ENCODE data around the gene PSG3.
"Not testable (repeated sequence)": the region's sequence is repeated elsewhere in the genome, so short reads cannot be mapped to it uniquely, and the experiment has no call there.

Gene PSG3

GRCh38 chr19:42740381-42740780, at the start of gene PSG3:
TSS of gene PSG3 (minus strand) at chr19:42740481. CDS start at chr19:42740384, 97 bp downstream.
- DNase-seq (ENCODE audit: low spot score) = not testable (repeated sequence)

GRCh38 chr19:42788766-42789165, 48.5 kb upstream of the PSG3 start:
- not testable (repeated sequence) for DNase-seq (ENCODE audit: low spot score)

DNA sequence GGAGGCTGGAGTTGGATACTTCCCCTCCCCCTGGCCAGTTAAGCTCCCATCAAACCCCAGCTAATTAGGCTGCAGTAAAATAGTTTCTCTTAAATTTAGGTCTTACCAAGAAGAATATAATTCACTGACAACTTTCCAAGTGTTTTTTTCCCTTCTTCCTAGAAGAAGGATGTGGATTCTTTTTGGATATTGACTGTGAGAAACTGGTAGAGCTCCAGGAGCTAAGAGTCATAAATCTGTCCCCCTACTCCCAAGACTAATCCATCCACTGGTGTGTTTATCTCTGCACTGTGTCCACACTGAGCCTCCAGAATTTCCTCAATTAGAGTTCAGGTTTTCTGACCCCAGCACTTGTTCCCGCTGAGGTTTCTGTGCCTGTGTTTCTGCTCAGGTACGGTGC, 47.5 kb upstream of the PSG3 start:
- not testable (repeated sequence) for DNase-seq (ENCODE audit: low spot score)

DNA sequence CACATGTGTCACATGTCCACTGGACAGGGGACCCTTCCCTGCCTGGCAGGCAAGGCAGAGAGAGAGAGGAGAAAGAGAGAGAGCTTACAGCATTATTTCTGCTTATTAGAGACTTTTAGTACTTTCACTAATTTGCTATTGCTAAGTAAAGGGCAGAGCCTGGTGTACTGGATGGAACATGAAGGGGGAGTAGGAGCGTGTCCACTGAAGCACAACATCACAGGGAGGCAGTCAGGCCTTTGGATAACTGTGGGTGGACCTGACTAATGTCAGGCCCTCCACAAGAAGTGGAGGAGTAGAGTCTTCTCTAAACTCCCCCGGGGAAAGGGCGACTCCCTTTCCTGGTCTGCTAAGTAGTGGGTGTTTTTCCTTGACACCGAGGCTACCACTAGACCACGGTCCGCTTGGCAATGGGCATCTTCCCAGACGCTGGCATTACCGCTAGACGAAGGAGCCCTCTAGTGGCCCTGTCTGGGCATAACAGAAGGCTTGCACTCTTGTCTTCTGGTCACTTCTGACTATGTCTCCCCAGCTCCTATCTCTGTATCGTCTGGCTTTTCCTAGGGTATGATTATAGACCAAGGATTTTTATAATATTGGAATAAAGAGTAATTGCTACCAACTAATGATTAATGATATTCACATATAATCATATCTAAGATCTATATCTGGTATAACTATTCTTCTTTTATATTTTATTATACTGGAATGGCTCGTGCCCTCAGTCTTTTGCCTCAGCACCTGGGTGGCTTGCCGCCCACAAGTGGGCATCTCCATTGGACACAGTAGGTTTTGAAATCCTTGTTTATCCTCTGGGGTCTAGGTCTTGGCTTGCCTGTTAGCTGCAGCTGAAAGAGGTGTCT, 36.7 kb upstream of the PSG3 start:
- peak; percentile 55 for DNase-seq (ENCODE audit: low spot score)

DNA sequence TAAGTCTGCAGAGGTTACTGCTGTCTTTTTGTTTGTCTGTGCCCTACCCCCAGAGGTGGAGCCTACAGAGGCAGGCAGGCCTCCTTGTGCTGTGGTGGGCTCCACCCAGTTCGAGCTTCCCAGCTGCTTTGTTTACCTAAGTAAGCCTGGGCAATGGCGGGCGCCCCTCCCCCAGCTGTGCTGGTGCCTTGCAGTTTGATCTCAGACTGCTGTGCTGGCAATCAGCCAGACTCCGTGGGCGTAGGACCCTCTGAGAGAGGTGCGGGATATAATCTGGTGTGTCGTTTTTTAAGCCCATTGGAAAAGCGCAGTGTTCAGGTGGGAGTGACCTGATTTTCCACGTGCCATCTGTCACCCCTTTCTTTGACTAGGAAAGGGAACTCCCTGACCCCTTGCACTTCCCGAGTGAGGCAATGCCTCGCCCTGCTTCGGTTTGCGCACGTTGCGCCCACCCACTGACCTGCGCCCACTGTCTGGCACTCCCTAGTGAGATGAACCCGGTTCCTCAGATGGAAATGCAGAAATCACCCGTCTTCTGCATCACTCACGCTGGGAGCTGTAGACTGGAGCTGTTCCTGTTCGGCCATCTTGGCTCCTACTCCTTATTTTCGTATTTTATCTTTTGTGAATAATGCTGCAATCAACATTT, 34.4 kb upstream of the PSG3 start:
- DNase-seq (ENCODE audit: low spot score) = not testable (repeated sequence)

GRCh38 chr19:42767319-42767718, 27.0 kb upstream of the PSG3 start:
- DNase-seq (ENCODE audit: low spot score) = not testable (repeated sequence)

DNA sequence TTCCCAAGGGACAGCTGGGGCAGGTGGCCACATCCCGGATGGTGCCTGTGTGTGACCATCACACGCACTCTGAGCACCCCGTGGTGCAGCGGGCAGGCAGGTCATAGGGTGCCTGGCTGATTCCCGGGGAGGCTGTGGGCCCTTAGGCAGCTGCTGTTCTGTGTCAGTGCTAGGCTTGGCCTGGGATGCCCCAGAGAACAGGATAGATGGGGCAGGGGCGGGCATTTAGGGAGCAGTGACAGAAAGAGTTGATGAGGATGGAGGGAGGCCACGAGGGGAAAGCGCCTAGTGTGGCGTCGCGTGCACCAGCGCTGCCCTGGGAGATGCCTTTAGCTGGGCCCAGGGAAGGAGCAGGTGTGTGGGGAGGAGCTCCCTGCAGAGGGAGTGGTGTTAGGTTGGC, 26.6 kb upstream of the PSG3 start:
- DNase-seq (ENCODE audit: low spot score) = not testable (repeated sequence)

GRCh38 chr19:42764836-42765235, 24.6 kb upstream of the PSG3 start:
- no peak for DNase-seq (ENCODE audit: low spot score)

- no peak for DNase-seq (ENCODE audit: low spot score)
Observed at GRCh38 chr19:42762789-42763188, 22.5 kb upstream of the PSG3 start.

GRCh38 chr19:42761924-42762295, 21.6 kb upstream of the PSG3 start:
- DNase-seq (ENCODE audit: low spot score) = not testable (repeated sequence)

DNA sequence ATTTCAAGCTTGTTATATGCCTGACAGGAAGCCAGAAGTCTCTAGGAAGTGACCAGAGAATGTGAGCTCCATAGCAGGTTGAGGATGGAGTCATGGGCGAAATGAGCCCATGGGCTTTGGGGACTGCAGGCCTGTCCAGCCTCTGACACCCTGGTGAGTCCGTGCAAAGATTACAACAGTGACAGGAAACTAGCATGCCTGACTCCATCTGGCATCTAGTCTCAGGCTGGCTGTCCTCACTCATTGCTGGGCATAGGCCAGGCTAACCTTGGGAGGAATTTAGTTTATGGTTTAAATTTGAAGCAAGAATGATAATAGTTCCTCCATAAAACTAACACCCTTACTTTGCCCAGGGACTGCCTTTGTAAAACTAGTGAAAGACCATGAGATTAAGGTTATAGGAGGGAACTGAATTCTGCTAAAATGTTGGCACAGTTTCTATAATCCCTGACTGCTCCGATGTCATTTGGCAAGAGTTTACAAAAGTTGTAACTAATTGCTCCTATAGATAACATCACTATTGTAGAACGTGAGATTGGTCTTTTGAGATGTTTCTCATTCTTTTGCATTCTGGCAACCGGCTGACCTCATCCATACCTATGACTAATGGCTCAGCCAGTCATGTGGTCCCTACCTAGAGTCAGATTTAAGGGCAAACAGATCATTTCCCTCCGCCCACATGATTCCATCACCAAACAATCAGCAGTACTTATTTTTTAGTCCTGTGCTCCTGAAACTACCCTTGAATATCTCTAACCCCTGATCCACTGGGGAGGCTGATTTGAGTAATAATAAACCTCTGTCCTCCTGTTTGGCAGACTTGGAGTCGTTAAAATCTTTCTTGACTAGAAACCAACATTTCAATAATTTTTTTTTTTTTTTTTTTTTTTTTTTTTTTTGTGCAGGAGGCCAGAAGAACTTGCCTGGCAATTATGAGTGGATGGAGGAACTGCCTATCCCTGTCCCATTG, 21.0 kb upstream of the PSG3 start:
- DNase-seq (ENCODE audit: low spot score) = peak; percentile 77

- DNase-seq (ENCODE audit: low spot score) = not testable (repeated sequence)
Observed at GRCh38 chr19:42758667-42759066, 18.4 kb upstream of the PSG3 start.

GRCh38 chr19:42752246-42752645, 12.0 kb upstream of the PSG3 start:
- DNase-seq (ENCODE audit: low spot score) = not testable (repeated sequence)

- DNase-seq (ENCODE audit: low spot score) = peak; percentile 2
Observed at GRCh38 chr19:42741726-42742607, 1.7 kb upstream of the PSG3 start.

DNA sequence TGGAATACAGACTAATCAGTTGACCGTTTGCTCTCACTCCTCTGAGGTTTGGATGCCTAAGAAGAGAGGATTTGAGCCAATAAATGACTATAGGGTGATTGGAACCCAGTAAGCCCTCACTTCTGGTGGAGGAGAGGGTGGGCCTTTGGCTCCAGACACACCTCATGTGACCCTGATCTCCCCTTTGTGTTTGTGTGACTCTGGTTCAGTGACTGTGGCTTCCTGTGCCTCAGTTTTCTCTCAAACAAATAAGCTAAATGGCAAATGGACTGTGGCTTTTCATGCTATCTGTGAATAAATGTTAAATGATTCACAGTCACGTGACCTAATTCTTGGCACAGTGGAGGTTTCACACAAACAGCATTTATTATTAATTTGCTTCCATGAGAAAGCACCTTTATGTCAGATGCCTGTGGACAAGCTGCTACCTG, 2.7 kb downstream of the PSG3 start:
- DNase-seq (ENCODE audit: low spot score) = not testable (repeated sequence)

DNA sequence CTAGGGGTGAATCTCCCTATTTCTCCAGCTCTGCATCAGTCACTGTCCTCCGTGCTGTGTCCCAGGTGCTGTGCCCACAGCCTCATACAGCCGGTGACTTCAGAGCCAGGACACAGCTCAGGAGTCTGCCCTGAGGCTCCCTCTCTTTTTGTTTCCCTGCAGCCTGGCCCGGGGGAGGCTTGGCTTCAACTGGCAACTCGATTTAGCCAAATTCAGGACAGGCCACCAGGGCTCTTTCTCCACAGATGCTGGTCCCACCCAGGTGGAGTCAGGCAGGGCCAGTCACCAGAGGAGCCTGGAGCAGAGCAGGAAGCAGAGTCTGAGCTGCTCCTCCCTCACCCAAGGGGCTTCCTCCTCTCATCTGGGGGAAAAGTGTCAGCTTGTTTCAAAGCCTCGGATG, 11.9 kb downstream of the PSG3 start:
- not testable (repeated sequence) for DNase-seq (ENCODE audit: low spot score)

GRCh38 chr19:42714000-42714399, 26.3 kb downstream of the PSG3 start:
- DNase-seq (ENCODE audit: low spot score) = not testable (repeated sequence)

DNA sequence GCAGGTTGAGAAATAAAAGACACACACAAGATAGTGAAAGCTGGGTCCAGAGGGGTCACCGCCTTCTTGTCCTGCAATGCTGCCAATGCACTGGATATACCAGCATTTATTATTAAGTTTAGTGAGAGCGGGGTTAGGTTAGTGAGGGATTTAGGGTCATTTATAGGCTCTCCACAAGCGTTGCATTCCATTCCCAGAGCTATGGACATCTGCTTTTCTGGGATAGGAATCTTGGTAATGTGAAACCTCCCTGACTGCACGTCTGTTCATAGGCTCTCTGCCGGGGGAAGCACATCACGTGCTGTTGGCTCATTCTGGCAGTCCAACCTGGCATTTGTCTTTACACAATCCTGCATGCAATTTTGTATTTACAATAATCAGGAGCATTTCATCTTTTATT, 27.5 kb downstream of the PSG3 start:
- DNase-seq (ENCODE audit: low spot score) = not testable (repeated sequence)

DNA sequence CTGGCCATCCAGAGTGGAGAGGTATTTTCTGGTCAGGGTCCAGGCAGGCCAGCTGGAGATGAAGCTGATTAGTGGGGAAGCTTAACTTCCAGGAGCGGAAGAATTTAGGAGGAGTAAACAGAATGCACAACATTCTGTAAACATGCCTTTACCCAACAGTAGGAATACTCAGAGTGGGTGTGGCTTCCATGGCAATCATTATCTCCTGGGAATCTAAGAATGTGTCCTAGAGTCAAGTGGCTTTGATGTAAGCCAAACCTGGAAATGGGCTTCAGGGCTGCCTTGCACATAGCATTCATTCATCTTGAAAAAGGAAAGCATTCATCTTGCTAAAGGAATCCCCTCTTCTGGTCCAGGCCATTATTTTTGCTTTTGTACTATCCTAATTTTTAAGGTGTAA, 29.3 kb downstream of the PSG3 start:
- DNase-seq (ENCODE audit: low spot score) = not testable (repeated sequence)

DNA sequence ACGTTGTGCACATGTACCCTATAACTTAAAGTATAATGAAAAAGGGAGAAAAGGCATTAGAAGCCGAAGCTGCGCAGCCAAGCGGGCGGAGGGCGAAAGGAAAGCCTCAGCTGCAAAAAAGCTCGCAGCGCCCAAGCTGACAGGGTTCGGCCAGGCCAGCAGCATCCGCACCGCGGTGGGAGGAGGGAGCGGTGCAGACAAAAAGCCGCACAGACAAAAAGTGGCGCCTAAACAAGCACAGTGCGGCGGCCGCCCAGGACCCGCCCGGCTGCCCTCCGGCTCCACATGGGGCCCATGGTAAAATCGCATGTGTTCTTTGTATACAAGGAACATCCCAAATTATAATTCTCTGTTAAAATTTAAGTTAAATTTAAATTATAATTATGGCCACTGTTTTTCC, 42.4 kb downstream of the PSG3 start:
- DNase-seq (ENCODE audit: low spot score) = no peak
